Activated effector memory CD4-positive, alpha-beta T cell treated with anti-CD3 and anti-CD28 coated beads, Interleukin-2, amount 50 U/mL, for 16 hours (primary cell): ENCODE data around the gene CALML4.
"Not testable (repeated sequence)": the region's sequence is repeated elsewhere in the genome, so short reads cannot be mapped to it uniquely, and the experiment has no call there.

Experiments used
- DNase-seq: peaks from one replicate; pipeline ENCODE4 v3.0.0-alpha.2; 2020

Gene CALML4

GRCh38 chr15:68207176-68207935 lies 2.2 kb upstream of the CALML4 start:
- DNase-seq: peak; percentile 60

- peak; percentile 59 for DNase-seq
Observed at GRCh38 chr15:68206711-68207151, 1.6 kb upstream of the CALML4 start.

GRCh38 chr15:68205954-68206539 lies 915 bp upstream of the CALML4 start:
- DNase-seq: peak; percentile 61

- DNase-seq: no peak
Observed at GRCh38 chr15:68205558-68205944, 419 bp upstream of the CALML4 start.

- no peak for DNase-seq
Observed at GRCh38 chr15:68204361-68204760, 771 bp downstream of the CALML4 start.

- DNase-seq: peak; percentile 42
Observed at GRCh38 chr15:68203956-68204355, 1.2 kb downstream of the CALML4 start.

- DNase-seq: no peak
Observed at GRCh38 chr15:68203486-68203885, 1.6 kb downstream of the CALML4 start.

GRCh38 chr15:68202994-68203393 lies 2.1 kb downstream of the CALML4 start:
- DNase-seq: not testable (repeated sequence)

GRCh38 chr15:68201879-68202261 lies 3.3 kb downstream of the CALML4 start:
- DNase-seq: no peak

GRCh38 chr15:68201153-68201878 lies 3.8 kb downstream of the CALML4 start:
- DNase-seq: peak; percentile 41

GRCh38 chr15:68200016-68200861 lies 4.9 kb downstream of the CALML4 start:
- peak; percentile 55 for DNase-seq

- no peak for DNase-seq
Observed at GRCh38 chr15:68199340-68199739, 5.8 kb downstream of the CALML4 start.

- peak; percentile 48 for DNase-seq
Observed at GRCh38 chr15:68197661-68198437, 7.3 kb downstream of the CALML4 start.

- DNase-seq: no peak
Observed at GRCh38 chr15:68197170-68197492, 8.0 kb downstream of the CALML4 start.

- DNase-seq: no peak
Observed at GRCh38 chr15:68196445-68197169, 8.5 kb downstream of the CALML4 start.

GRCh38 chr15:68195336-68196112 lies 9.6 kb downstream of the CALML4 start:
- no peak for DNase-seq

- no peak for DNase-seq
Observed at GRCh38 chr15:68192804-68193486, 12.2 kb downstream of the CALML4 start.

- no peak for DNase-seq
Observed at GRCh38 chr15:68192117-68192516, 13.0 kb downstream of the CALML4 start.

GRCh38 chr15:68191555-68191954 lies 13.6 kb downstream of the CALML4 start:
- DNase-seq: no peak

- no peak for DNase-seq
Observed at GRCh38 chr15:68190048-68190447, 15.1 kb downstream of the CALML4 start.
